Keratinocyte (primary cell): Measurements from ENCODE around the gene CORO1C. TPM values are rescaled to one million over a fixed set of nuclear protein-coding genes. Genes with fewer than 3 reads are reported as not detected.

Source experiments
- DNase-seq: peaks from one replicate; pipeline ENCODE4 v3.0.0-alpha.2; 2011; ENCODE audit warnings: low read depth, missing footprints, low spot score
- FAIRE-seq: peaks from 2 replicates; lab custom pipeline; 2011; peaks lifted over from hg19 to GRCh38; lab: Jason Lieb, UNC
- H2AFZ ChIP-seq: 2 replicates; pipeline ENCODE4 v1.6.0; 2012; ENCODE audit warnings: low read length, control low read depth, inconsistent platforms; ENCODE audit not compliant: control insufficient read depth
- H3K27ac ChIP-seq: 2 replicates; pipeline ENCODE4 v1.5.1; 2011; ENCODE audit warnings: low read length; ENCODE audit not compliant: control insufficient read depth, insufficient read depth
- H3K27me3 ChIP-seq: 3 replicates; pipeline ENCODE4 v1.6.0; 2011; ENCODE audit warnings: low read length; ENCODE audit not compliant: control insufficient read depth, insufficient read depth; ENCODE audit errors: extremely low read depth
- H3K36me3 ChIP-seq, 2 experiments: 2 replicates in 1 of 2; 3 replicates in 1 of 2; pipeline ENCODE4 v1.5.1; 2011; ENCODE audit warnings: low read length in 2 of 2, mild to moderate bottlenecking in 1 of 2; ENCODE audit not compliant: control insufficient read depth in 2 of 2, insufficient read depth in 2 of 2; ENCODE audit errors: extremely low read depth in 1 of 2
- H3K4me1 ChIP-seq: 3 replicates; pipeline ENCODE4 v1.5.1; 2011; ENCODE audit warnings: low read length; ENCODE audit not compliant: control insufficient read depth, insufficient read depth; ENCODE audit errors: extremely low read depth
- H3K4me2 ChIP-seq: 3 replicates; pipeline ENCODE4 v1.6.0; 2011; ENCODE audit warnings: low read depth, low read length; ENCODE audit not compliant: control insufficient read depth, insufficient read depth; ENCODE audit errors: extremely low read depth
- H3K4me3 ChIP-seq, 3 experiments: fragments of 200-600 bp in 1 of 3; sonication (generic) in 1 of 3; 2 replicates in 2 of 3; 3 replicates in 1 of 3; pipeline ENCODE4 v1.5.1; 2011 to 2016; ENCODE audit warnings: low read length in 3 of 3, mild to moderate bottlenecking in 3 of 3, control low read depth in 2 of 3, inconsistent platforms in 1 of 3, low read depth in 1 of 3, mixed read lengths in 1 of 3, mixed run types in 1 of 3, moderate library complexity in 1 of 3; ENCODE audit not compliant: control insufficient read depth in 2 of 3, insufficient read depth in 2 of 3; ENCODE audit errors: extremely low read depth in 1 of 3
- H3K79me2 ChIP-seq: 2 replicates; pipeline ENCODE4 v1.6.0; 2012; ENCODE audit warnings: low read length; ENCODE audit not compliant: control insufficient read depth, insufficient read depth
- H3K9ac ChIP-seq: 3 replicates; pipeline ENCODE4 v1.6.0; 2011; ENCODE audit warnings: low read length; ENCODE audit not compliant: control insufficient read depth, insufficient read depth; ENCODE audit errors: extremely low read depth
- H3K9me1 ChIP-seq: 3 replicates; pipeline ENCODE4 v1.6.0; 2011; ENCODE audit warnings: low read length; ENCODE audit not compliant: control insufficient read depth, insufficient read depth; ENCODE audit errors: extremely low read depth
- H3K9me3 ChIP-seq: 2 replicates; pipeline ENCODE4 v1.5.1; 2012; ENCODE audit warnings: low read depth, low read length; ENCODE audit not compliant: control insufficient read depth
- H4K20me1 ChIP-seq: 3 replicates; pipeline ENCODE4 v1.6.0; 2011; ENCODE audit warnings: low read length; ENCODE audit not compliant: control insufficient read depth, insufficient read depth; ENCODE audit errors: extremely low read depth
- CTCF ChIP-seq, 3 experiments: IDR thresholded peaks in 1 of 3; conservative IDR thresholded peaks in 1 of 3; optimal IDR thresholded peaks in 1 of 3; 2 replicates in 2 of 3; 3 replicates in 1 of 3; pipeline versions ENCODE3 to v1.5.1; 2011; ENCODE audit warnings: low read length in 3 of 3, mild to moderate bottlenecking in 3 of 3, moderate library complexity in 2 of 3, control low read depth in 1 of 3, inconsistent platforms in 1 of 3; ENCODE audit not compliant: insufficient read depth in 2 of 3; ENCODE audit errors: extremely low read depth in 1 of 3
- EZH2 ChIP-seq: IDR thresholded peaks from one replicate; pipeline ENCODE4 v1.6.1; 2012; ENCODE audit warnings: inconsistent platforms, mild to moderate bottlenecking, low read length, moderate library complexity
- dilution Hi-C: fragments of 300-500 bp; cut with MboI; formaldehyde crosslinking; loops from one replicate; pipeline ENCODE4 v1.7.0; 2020; ENCODE audit warnings: low sequenced_read_pairs; ENCODE audit not compliant: extremely low pct_ligation_motif_present
- polyA plus RNA-seq, 5 experiments: library from polyadenylated mRNA; depleted of rRNA in 3 of 5; stranded (reverse) in 3 of 5; stranded (forward) in 1 of 5; unstranded in 1 of 5; fragments of >200 nt; gene quantifications; 1 replicate in 1 of 5; 2 replicates in 3 of 5; 3 replicates in 1 of 5; pipeline versions ENCODE4 v1.2.1 to v1.2.3, GENCODE V29; 2011 to 2012; ENCODE audit warnings: missing spikeins in 2 of 5, low read depth in 1 of 5, low replicate concordance in 1 of 5

The CORO1C gene
- polyA plus RNA-seq, 1 donor (not counting 4 experiments of a cell fraction or from before 2014, with no cell fraction given) = 283 TPM

GRCh38 chr12:108621161-108621560 lies 110.2 kb downstream of the CORO1C start:
- DNase-seq (no peak), FAIRE-seq (no peak)
- Histone ChIP-seq H3K79me2 (no peaks in the 10 kb centered on the region), H3K36me3 (no peaks in the 10 kb centered on the region), H3K27me3 (peaks cover 6% of the 10 kb centered on the region), H3K9ac (no peak overlapping the region), H3K27ac (no peak overlapping the region), H4K20me1 (no peaks in the 10 kb centered on the region), H3K4me1 (peaks cover 2% of the 10 kb centered on the region), H2AFZ (no peak overlapping the region), H3K9me3 (no peaks in the 10 kb centered on the region), H3K9me1 (no peaks in the 10 kb centered on the region), H3K4me2 (no peak overlapping the region), H3K4me3 (no peak overlapping the region)
- TF ChIP-seq EZH2 (no peak), CTCF (optimal IDR thresholded peaks at IDR 0.05 in 1 of 3, IDR thresholded peaks at IDR 0.05 in 1 of 3, conservative IDR thresholded peaks at IDR 0.05 in 1 of 3; ENCODE audit: extremely low read depth in 1 of 3, insufficient read depth in 2 of 3, low read length in 3 of 3) (no peak)
- dilution Hi-C loops = no loop called here

- FAIRE-seq (no peak), DNase-seq (no peak)
- Histone ChIP-seq H3K27ac (no peak overlapping the region), H3K9ac (no peak overlapping the region), H3K79me2 (no peaks in the 10 kb centered on the region), H3K36me3 (no peaks in the 10 kb centered on the region), H3K4me3 (no peak overlapping the region), H2AFZ (no peak overlapping the region), H3K27me3 (peaks cover 6% of the 10 kb centered on the region), H3K4me2 (no peak overlapping the region), H3K9me1 (no peaks in the 10 kb centered on the region), H4K20me1 (no peaks in the 10 kb centered on the region), H3K9me3 (peaks cover 2% of the 10 kb centered on the region), H3K4me1 (peaks cover 2% of the 10 kb centered on the region)
- dilution Hi-C loops = no loop called here
- TF ChIP-seq EZH2 = no peak
- no peak for TF ChIP-seq CTCF (optimal IDR thresholded peaks at IDR 0.05 in 1 of 3, IDR thresholded peaks at IDR 0.05 in 1 of 3, conservative IDR thresholded peaks at IDR 0.05 in 1 of 3; ENCODE audit: extremely low read depth in 1 of 3, insufficient read depth in 2 of 3, low read length in 3 of 3)
Measured at GRCh38 chr12:108620236-108620879, 111.0 kb downstream of the CORO1C start.
